Peyer's patch (tissue), 4 donors: Measurements from ENCODE around the gene C1orf226.

Experiments used
- POLR2A ChIP-seq, 2 donors: fragments of 450-650 bp; IDR thresholded peaks; one replicate each; pipeline ENCODE4 v1.5.1; 2017; ENCODE audit warnings: antibody characterized with exemption in 2 of 2, mild to moderate bottlenecking in 2 of 2, moderate library complexity in 2 of 2
- TF ChIP-seq, protein P1 (sequence below), 6 experiments: fragments of 450-650 bp in 4 of 6; fragments of 200-600 bp in 2 of 6; sonication (generic) in 1 of 6; IDR thresholded peaks; one replicate each; pipeline ENCODE4 v1.5.1; 2017 to 2019; ENCODE audit warnings: antibody characterized with exemption in 6 of 6, mild to moderate bottlenecking in 3 of 6, moderate library complexity in 1 of 6

DNA sequence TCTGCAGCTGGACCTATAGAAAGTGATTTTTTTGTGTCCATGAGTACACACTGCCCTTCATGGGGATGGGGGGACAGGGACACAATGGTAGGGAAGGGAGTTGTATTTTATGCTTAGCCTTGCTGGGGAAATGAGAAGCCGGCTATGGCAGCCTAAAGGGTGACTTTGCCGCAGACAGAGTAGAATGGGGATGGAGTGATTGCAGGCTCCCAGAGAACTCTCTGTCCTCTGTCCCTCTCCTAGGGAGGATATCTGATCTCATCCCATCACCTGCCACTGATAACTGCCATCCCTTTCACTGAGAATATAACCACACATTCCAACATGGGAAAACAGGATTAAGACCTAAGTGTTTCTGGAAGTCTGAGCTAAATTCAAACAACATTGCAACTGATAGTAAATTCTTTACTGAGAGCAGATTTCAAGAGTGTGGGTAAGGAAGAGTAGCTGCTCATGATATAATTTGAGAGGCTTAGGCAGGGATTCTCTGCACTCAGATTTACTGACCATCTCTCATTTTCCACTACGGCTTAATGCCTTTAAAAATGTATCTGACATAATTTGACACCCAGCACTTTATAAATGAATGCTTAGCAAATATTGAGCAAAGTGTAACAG, 16.5 kb downstream of the C1orf226 start:
- TF ChIP-seq, protein P1, sequence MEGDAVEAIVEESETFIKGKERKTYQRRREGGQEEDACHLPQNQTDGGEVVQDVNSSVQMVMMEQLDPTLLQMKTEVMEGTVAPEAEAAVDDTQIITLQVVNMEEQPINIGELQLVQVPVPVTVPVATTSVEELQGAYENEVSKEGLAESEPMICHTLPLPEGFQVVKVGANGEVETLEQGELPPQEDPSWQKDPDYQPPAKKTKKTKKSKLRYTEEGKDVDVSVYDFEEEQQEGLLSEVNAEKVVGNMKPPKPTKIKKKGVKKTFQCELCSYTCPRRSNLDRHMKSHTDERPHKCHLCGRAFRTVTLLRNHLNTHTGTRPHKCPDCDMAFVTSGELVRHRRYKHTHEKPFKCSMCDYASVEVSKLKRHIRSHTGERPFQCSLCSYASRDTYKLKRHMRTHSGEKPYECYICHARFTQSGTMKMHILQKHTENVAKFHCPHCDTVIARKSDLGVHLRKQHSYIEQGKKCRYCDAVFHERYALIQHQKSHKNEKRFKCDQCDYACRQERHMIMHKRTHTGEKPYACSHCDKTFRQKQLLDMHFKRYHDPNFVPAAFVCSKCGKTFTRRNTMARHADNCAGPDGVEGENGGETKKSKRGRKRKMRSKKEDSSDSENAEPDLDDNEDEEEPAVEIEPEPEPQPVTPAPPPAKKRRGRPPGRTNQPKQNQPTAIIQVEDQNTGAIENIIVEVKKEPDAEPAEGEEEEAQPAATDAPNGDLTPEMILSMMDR (IDR thresholded peaks at IDR 0.05): no peak
- no peak for TF ChIP-seq POLR2A (IDR thresholded peaks at IDR 0.05)
